Measurements from ENCODE around the gene NR3C1.
"Not testable (repeated sequence)": the region's sequence is repeated elsewhere in the genome, so short reads cannot be mapped to it uniquely, and the experiment has no call there.

GRCh38 chr5:143322931-143323630, 80.4 kb downstream of the NR3C1 start:
- TF ChIP-seq SP1 (IDR thresholded peaks at IDR 0.05); BHLHE40 (IDR thresholded peaks at IDR 0.05; ENCODE audit: borderline replicate concordance); PKNOX1 (IDR thresholded peaks at IDR 0.05); ZNF384 (IDR thresholded peaks at IDR 0.05); FOXA1 (IDR thresholded peaks at IDR 0.05); FOXK2 (IDR thresholded peaks at IDR 0.05); SUZ12 (IDR thresholded peaks at IDR 0.05); CTBP1 (IDR thresholded peaks at IDR 0.05; ENCODE audit: borderline replicate concordance); FOXM1 (IDR thresholded peaks at IDR 0.05; ENCODE audit: borderline replicate concordance); LEF1 (IDR thresholded peaks at IDR 0.05; ENCODE audit: borderline replicate concordance): not testable (repeated sequence)

Data from HEK293T (cell line).